DMS153 (cell line): Measurements from ENCODE around the gene RASGEF1C.

ENCODE experiments used
- DNase-seq: peaks from one replicate; lab custom pipeline; 2025; lab: John Stamatoyannopoulos, UW

The RASGEF1C gene

DNA sequence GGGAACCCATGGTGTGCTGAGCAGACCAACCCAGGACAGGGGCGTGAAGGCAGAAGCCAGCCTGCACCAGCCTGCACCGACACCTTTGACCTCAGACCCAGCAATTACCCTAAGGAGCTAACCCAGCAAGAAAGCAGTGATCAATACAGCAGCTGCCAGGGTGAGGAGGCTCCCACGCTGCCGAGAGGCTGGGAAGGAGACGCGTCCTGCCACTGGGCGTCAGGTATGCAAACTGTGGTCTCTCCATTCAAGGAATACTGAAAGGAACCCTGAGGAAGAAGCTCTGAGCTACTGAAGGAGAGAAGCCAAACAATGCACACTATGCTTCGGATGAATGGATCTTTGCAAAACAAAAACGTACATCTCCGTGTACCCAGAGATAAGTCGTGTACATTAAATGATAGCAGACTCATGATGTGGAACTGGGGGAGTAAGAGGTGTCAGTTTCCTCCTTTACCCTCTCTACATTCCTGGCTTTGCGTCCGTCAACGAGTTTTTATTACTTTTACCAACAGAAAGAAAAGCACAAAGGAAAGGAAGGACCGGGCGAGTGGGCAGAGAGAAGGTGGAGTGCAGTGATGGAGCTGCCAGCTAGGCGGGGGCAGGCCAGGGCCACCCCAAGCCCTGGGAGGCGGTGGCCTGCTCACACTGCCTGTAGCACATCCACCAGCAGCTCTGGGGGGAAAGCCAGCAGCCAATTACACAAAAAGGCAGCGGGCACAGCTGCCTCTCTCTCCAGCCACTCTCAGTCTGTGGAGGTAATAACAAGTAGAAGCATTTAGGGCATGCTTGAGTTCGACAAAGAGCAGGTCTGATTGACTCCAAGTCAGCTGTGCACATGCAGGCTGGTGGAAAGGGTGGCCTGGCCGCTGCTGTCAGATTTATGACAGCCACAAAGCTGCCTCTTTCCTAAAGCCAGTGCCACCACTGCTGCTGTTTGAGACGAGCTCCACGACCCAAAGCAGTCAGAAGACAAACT is 29.3 kb downstream of the RASGEF1C start:
- DNase-seq: no peak

DNA sequence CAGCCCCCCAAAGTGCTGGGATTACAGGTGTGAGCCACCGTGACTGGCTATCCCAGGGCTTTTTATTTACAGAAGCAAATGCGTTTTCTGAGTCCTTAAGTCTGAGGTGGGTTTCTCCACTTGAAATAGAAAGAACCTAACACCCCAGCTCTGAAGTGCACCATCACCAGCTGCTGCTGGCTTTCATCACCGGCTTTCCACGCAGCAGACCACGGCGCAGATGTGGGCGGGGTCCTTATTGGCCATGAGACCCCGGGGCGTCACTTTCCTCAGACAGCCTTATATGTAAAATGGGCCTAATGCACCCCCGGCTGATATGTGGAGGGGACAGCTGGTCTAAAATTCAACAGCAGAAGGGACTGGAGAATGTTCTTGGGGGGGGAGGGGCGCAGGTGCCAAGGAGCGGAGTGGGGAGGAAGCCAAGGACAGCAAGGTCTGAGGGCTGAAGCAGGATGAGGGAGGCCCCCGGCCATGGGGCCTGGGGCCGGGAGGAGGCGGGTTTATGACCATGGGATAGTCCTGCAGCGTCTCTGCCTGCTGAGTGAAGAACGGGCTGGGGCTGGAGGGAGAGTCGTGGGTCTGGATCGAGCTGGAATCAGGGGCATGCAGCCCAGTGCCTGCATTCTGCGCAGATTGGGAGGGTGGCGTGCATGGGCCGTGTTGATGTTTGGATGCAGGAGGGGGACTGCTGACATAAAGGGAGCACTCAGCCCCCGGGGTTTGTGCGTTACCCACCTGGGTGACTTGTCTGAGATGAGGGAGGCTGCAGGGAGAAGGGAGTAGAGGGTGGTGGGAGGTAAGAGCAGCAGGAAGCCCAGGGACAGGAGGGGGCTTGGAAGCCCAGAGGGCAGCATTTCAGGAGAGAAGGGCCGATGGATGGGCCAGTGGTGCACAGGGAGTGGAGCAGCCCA is 30.2 kb downstream of the RASGEF1C start:
- no peak for DNase-seq

DNA sequence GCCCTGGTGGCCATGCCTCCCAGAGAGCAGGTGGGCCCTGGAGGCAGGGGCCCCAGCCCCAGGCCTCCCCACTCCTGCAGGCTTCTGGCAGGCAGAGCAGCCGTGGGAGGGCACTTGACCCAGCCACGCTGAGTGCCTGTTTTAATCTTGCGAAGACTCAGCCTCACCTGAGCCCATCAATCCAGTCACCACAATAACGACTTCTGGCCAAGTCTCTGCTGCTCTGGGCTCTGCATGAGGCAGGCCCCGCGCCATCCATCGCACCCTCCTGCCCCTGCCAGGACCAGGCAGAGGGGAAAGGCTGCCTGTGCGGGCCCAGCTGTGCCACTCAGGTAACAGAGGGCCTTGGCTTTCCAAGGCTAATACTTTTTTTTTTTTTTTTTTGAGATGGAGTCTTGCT is 32.8 kb downstream of the RASGEF1C start:
- no peak for DNase-seq

DNA sequence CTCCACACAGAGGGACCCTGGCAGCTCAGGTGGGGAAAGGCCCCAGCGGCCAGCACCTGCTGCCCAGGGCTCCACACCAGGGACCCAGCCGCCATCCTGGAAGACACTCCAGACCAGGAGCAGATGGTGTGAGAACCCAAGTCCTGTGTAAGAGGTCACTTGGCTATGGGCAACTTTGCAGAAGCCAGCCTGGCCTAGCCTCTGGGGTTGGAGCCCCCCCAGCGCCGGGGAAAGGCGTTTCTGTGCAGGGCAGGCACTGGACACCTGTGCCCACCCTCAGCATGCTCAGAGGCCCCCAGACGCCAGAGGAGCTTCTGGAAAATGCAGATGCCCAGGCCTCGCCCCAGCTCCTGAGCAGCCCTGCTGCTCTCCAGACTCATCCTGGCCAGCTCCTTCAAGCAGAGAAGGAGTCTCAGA is 34.0 kb downstream of the RASGEF1C start:
- no peak for DNase-seq

DNA sequence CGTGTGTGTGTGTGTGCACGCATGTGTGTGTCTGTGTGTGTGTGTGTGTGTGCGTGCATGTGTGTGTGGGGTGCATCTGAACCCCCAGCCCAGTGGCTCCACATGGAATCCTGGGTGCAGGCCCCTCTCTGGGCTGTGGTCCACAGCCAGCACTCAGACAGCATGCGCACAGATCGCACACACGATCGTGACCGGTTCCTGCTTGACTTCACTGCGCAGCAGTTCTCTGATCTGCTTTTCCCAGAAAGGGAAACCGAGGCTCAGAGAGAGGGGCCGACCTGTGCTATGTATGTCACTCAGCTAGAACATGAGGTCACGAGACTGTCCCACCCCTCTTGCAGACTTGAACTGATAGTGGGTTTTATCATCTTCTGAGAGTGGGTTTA is 34.4 kb downstream of the RASGEF1C start:
- DNase-seq: no peak

DNA sequence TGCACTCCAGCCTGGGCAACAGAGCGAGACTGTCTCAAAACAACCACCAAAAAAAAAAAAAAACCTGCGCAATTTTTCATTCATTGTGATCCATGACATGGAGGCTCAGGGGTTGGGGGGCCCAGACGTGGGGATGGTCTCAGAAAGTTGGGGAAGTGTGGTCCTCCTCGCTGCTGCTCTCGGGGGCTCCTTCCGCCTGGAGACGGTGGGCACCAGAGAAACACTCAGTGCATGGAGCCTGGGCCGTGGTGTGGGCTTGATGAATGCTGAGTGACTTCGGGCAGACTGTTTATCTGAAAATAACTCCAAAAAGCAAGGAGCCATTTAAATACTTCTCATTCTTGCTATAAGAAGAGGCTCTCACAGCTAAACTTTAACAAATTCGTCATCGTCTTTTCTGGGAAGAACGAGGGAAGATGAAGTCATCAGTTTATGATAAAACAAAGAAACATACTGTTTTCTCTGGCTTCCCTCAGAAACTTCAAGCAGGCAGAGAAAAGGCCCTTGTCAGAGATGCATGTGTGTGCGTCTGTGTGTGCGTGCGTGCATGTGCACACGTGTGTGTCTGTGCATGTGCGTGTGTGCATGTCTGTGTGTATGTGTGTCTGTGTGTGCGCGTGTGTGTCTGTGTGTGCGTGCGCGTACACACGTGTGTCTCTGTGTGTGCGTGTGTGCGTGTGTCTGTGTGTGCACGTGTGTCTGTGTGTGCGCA is 35.0 kb downstream of the RASGEF1C start:
- no peak for DNase-seq

DNA sequence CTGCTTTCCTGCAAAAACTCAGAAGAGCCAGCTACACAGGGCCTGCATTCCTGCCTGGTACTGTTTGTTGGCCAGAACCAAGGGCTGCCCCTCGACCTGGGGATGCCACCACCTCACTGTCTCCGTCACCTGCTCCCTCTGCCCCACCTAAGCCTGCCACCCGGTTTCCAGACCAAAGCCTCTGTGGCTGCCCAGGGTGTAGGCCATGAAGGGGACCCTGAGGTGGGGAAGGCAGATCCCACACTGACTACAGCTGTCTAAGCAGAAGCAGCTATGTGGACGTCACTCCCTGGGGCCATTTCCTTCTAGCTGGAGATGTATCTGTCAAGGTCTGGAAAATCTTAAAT is 35.8 kb downstream of the RASGEF1C start:
- DNase-seq: no peak

DNA sequence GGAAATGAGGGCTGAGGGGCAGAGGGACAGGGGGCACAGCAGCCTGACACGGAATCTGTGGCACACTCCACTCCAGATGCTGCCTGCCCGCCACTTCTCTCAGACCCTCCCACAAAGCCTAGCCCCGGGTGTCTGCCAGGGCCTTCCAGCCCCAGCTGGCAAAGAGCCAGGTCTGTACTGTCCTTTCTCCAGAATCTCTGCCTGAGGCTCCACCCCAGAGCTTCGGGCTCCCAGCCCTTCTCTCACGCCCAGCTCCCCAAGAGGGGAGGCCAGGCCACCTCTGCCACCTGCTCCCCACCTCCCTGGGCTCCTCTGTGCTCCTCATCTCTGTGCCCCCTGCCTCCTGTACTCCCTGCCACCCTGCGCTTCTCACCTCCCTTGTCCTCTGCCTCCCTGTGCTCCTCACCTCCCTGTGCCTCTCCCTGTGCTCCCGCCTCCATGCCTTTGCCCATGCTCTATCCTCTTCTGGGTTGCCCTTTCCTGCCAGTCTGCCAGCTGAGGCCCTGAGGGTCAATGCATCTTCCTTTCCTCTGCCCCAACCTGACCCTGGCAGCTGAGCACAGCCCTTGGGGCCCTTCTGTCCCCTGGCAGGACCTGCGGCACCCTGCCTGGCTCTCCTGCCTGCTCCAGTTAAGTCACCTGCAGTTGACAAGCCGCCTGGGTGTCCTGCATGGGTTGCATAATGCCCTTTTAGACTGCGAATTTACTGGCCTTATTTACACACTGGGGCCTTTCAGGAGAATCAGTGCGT is 36.4 kb downstream of the RASGEF1C start:
- no peak for DNase-seq

DNA sequence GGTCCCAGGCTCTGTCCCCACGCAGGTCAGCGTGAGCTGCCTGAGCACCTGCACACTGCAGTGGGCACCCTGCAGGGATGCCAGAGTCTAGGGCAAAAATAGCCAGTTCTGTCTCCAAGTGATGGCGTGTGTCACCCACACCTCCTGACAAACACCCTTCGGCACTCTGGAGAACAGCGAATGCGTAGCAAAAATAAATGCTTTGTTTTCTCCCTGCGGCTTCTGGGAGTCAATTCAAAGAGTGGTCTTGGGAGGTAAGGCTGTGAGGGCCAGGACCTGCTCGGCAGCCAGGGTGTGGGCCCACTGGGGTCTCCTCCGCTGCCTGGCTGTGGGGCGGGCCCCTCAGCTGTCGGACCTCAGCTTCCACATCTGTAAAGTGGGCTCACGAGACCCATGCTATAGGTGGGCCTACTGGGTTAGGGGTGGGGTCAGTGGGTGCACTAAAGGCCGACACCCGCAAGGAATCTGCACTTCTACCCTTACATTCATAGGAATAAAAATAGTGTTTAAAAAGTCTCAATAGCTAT is 37.4 kb downstream of the RASGEF1C start:
- DNase-seq: no peak

DNA sequence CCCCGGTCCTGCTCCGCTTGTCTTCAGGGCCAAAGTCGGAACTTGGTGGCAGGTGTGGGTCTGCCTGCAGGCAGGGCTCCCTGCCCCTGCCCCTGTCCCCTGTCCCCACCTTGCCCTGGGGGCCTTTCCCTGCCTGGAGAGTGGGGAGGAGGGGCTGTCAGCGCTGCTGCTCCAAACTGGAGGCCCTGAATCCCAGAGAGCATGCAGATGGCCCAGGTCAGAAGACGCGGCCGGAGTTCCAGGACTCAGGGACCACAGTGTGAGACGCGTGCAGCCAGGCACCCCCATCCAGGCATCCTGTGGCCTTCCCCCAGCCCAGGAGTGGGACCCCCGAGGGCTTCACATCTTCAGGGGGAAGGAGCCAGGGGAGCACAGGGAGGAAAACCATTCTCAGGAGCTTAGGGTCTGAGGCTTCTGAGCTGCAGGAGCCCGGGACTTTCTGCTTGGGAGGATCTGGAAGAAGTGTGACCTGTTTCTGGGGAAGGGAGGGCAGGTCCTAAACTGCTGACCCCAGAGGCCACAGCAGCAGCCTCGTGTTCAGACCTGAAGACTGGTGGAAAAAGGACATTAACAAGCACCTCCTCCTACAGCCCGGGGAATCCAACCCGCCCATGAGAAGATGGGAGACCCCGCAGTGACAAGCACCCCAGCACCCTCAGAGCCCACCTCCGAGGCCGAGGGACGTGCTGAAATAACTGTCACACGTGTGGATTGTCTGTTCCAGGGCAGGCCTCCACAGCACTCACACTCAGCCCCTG is 38.0 kb downstream of the RASGEF1C start:
- DNase-seq: no peak

DNA sequence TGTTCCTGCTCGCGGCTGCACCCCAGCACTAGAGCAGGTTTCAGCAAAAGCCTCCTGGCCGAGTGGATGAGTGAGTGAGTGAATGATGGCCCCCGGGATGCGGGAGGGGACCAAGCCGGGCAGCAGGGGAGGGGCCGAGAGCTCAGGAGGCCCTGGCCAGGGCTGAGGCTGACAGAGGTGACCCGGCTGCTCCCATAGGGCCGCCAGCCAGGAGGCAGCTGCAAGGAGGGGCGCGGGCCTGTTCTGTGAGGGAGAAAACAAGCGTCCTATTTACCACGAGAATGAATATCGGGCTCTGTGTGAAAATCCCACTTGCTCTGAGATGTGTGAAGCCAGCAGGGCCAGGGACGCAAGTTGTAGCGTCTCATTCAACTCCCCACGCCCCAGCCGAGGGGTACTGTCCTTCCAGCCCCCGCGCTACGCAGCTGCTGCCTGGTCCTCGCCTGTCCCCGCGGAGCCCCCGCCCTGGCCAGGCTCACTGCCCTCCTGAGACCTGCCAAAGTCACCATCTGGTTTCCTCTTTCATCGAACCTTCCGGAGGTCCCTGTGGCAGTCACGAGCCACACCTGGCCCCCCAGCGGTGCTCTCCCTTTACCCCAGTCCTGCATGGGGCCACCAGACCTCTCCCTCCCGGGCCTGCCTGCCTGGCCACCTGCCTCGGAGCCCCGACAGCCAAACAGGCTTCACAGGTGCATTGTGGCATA is 38.8 kb downstream of the RASGEF1C start:
- no peak for DNase-seq

DNA sequence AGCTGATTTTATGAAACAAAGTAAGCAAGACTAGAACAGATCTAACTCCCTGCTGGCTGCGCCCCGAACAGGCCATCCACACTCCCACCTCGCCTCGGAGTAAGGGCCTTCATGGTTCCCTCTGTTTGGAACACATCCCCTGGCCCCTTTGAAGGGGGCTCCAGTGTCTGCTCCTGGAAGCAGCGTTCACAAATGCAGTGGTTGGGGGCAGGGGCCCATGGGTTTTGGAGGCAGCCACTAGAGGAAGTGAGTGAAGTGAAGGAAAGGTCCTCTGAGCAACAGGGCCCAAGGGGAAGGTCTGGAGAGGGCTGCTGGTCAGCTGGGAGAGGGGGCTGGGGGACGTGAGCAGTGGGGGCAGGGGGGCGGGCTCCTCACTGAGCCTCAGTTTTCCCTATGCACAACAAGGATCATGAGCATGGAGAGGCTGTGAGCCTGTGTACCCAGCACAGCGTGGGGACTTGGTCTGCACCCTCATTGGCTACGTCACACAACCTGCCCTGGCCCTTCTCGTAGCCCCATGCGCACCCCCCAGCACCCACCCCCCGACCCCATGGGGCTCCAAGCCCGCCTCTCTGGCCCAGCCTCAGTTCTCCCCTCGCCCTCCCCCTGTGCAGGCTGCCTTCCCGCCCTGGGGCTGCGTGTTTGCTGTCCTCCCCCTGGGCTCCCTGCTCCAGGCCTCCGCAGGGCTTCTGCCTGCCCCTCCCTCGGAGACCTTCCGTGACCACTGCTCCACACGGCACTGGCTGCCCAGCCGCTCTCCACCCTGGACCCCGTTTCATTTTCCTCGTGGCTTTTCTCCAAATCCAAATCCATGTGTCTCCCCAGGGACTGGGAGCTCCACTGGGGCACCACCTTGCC is 39.5 kb downstream of the RASGEF1C start:
- DNase-seq: no peak

DNA sequence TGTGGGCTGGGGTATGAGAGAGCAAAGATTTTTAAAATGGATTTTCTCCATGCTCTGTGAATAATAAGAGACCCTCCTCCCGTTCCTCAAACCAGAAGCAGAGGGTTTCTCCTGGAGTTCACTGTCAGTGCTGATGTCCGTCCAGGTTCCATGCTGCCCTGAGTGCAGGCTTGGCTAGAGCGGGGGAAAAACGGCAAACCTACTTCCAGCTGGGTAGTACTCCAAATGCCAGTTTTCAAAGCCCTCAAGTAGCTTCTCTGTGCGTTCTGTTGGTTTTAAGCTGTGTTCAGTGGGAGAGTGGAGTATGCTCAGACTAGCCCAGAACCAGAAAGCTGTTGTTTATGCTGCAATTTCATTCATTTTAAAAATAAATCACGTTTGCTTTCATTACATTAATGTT is 40.3 kb downstream of the RASGEF1C start:
- DNase-seq: no peak

DNA sequence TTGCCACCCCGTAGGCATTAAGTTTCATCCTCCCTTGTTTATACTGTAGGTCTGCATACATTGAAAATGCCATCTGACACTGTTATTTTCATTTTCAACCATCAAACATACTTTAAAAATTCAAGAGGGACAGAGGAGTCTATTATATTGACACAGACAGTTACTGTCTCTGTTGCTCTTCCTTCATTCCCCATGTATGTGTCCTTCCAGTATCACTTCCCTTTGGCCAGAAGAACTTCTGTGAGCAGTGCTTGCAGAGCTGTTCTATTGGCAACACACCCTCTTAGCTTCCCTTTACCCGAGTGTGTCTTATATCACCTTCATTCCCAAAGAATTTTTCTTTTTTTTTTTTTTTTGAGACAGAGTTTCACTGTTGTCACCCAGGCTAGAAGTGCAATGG is 42.8 kb downstream of the RASGEF1C start:
- no peak for DNase-seq

DNA sequence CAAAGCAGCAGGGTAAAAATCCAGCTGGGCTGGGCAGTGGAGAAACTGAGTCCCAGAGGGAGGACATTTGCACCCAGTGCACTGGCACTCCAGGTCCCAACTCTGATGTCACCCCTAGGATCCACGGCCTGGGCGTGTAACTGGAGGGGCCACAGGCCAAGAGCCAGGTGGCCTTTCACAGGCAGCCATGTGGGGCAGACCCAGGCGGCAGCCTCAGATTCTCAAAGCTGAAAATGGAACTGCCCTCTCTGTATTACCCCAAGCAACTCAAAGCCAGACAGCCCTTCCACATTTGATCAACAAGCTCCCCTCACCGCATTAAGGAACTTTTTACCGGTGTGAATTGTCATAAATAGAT is 46.7 kb downstream of the RASGEF1C start:
- DNase-seq: no peak

DNA sequence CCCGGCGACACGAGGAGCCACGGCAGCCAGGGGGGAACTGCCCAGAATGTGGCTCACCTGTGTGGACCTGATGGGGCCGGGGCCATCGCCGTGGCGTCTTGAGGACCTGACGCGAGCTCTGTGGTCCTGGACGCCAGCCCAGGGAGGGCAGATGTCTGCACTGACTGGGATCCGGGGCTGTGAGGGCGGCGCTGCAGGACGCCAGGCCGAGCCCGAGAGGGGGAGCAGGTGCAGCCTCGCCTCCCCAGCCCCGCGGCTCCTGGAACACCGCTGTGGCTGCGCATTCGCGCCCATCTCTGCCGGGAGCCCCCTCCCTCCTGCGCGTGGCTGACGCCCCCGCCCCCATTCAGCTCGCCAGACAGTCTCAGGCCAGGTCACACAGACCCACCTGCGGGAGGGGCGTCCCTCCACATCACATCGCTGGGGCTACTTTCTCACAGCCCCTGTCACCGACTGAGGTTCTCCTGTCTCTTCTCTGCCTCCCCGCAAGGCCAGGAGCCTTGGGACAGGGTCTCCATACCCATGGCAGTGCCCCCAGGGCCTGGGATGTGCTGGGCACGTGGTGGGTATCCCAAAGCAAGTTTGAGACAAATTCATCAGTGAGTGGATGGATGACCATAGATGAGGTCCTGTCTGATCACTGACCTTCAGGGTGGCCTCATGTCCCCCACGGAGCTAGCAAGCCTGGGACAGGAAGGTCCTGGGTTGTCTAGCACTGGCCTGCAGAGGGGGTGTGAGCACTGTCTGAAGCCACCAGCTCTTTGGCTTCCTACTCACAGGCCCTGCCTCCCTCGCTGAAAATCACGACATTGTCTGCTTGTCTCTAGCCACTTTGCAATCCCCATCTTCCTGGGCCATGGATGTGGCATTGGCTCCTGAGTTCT is 47.3 kb downstream of the RASGEF1C start:
- DNase-seq: no peak

DNA sequence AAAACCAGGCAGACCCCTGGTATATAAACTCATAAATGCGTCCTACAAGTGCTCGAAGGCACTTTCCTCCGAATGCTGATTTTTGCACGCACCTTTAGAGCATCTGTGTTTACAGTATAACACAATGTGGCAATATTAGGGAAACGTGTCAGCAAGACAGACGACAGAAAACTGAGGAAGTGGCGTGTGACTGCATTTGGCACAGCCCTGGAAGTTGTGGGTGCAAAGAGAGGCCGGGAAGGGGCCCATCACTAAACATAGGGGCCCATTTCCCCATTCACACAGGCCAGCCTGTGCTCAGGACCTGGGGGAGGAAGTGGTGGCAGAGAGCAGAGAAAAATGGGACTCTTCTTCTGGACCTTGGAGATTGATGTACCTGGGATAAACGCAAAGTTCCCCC is 48.2 kb downstream of the RASGEF1C start:
- DNase-seq: no peak

DNA sequence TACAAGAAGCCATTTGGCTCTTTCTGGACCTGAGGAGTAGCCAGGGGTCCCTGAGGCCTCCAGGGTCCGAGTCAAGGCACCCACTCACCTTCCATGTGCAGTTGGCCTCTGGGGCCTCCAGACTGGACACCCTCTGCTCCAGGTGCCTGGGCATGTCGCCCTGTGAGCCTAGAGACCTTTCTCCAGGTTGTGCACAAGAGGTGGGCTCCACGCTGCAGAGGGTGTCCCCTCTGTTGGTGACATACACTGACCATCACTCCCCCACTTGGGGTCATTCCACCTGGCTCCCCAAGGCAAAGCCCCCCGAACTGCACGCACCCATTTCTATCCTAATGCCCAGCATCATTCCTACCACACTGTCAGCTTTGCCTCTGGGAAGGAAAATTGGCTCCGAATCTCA is 48.8 kb downstream of the RASGEF1C start:
- no peak for DNase-seq
